KMS-11 (cell line): Measurements from ENCODE around the gene TIMP4.

ENCODE experiments used
- H2AFZ ChIP-seq: fragments of 200-600 bp; sonication (generic); 2 replicates; pipeline ENCODE4 v1.6.1; 2016; ENCODE audit warnings: antibody characterized with exemption, mixed run types, low read depth
- H3K27ac ChIP-seq: fragments of 200-600 bp; sonication (generic); 2 replicates; pipeline ENCODE4 v1.6.1; 2016; ENCODE audit warnings: mild to moderate bottlenecking, mixed run types
- H3K27me3 ChIP-seq: fragments of 200-600 bp; sonication (generic); 2 replicates; pipeline ENCODE4 v1.6.1; 2017; ENCODE audit warnings: mild to moderate bottlenecking, low read depth, mixed run types, moderate library complexity; ENCODE audit not compliant: insufficient read depth
- H3K36me3 ChIP-seq: fragments of 200-600 bp; sonication (generic); 2 replicates; pipeline ENCODE4 v1.6.1; 2017; ENCODE audit warnings: mild to moderate bottlenecking, mixed run types; ENCODE audit not compliant: insufficient read depth
- H3K4me1 ChIP-seq: fragments of 200-600 bp; sonication (generic); 2 replicates; pipeline ENCODE4 v1.6.1; 2016; ENCODE audit warnings: mild to moderate bottlenecking, low read depth, mixed run types; ENCODE audit not compliant: poor library complexity, severe bottlenecking
- H3K4me2 ChIP-seq: fragments of 200-600 bp; sonication (generic); 2 replicates; pipeline ENCODE4 v1.7.0; 2016; ENCODE audit warnings: mild to moderate bottlenecking, mixed run types
- H3K4me3 ChIP-seq: fragments of 200-600 bp; sonication (generic); IDR thresholded peaks from 2 replicates; pipeline ENCODE4 v1.6.1; 2017; ENCODE audit warnings: low read depth, low read length, mixed read lengths; ENCODE audit not compliant: insufficient read depth
- H3K79me2 ChIP-seq: fragments of 200-600 bp; sonication (generic); 2 replicates; pipeline ENCODE4 v1.6.1; 2016; ENCODE audit warnings: low read depth, mixed run types; ENCODE audit not compliant: insufficient read depth
- H3K9ac ChIP-seq: fragments of 200-600 bp; sonication (generic); 2 replicates; pipeline ENCODE4 v1.6.1; 2016; ENCODE audit warnings: mild to moderate bottlenecking, mixed run types
- H4K20me1 ChIP-seq: fragments of 200-600 bp; sonication (generic); 2 replicates; pipeline ENCODE4 v1.6.1; 2016; ENCODE audit warnings: mild to moderate bottlenecking, mixed run types; ENCODE audit not compliant: insufficient read depth
- CTCF ChIP-seq: fragments of 200-600 bp; sonication (generic); conservative IDR thresholded peaks from 2 replicates; pipeline ENCODE4 v1.6.1; 2017; ENCODE audit warnings: low read depth, mild to moderate bottlenecking, antibody characterized with exemption, low read length, moderate library complexity, mixed read lengths

TIMP4 gene

GRCh38 chr3:12170207-12170606, 11.5 kb upstream of the TIMP4 start:
- H3K4me2 ChIP-seq: no peak overlapping the region
- H3K36me3 ChIP-seq: no peaks in the 10 kb centered on the region
- H3K4me1 ChIP-seq: no peaks in the 10 kb centered on the region
- H4K20me1 ChIP-seq: no peaks in the 10 kb centered on the region
- H3K4me3 ChIP-seq: no peak overlapping the region
- H3K27me3 ChIP-seq: no peaks in the 10 kb centered on the region
- H3K79me2 ChIP-seq: no peaks in the 10 kb centered on the region
- no peak overlapping the region for H2AFZ ChIP-seq
- TF ChIP-seq CTCF: no peak
- H3K27ac ChIP-seq: no peak overlapping the region
- H3K9ac ChIP-seq: no peak overlapping the region

- Histone ChIP-seq H3K4me1 (no peaks in the 10 kb centered on the region), H3K4me3 (no peak overlapping the region), H4K20me1 (no peaks in the 10 kb centered on the region), H3K36me3 (no peaks in the 10 kb centered on the region), H3K79me2 (no peaks in the 10 kb centered on the region), H2AFZ (no peak overlapping the region), H3K27ac (no peak overlapping the region), H3K27me3 (no peaks in the 10 kb centered on the region), H3K9ac (no peak overlapping the region), H3K4me2 (no peak overlapping the region)
- TF ChIP-seq CTCF: no peak
Measured at GRCh38 chr3:12165909-12166308, 7.2 kb upstream of the TIMP4 start.

GRCh38 chr3:12159227-12159601, 502 bp upstream of the TIMP4 start:
- no peak overlapping the region for H3K4me3 ChIP-seq
- no peaks in the 10 kb centered on the region for H3K36me3 ChIP-seq
- H3K27ac ChIP-seq: no peak overlapping the region
- H3K4me1 ChIP-seq: no peaks in the 10 kb centered on the region
- no peaks in the 10 kb centered on the region for H4K20me1 ChIP-seq
- no peaks in the 10 kb centered on the region for H3K79me2 ChIP-seq
- H3K27me3 ChIP-seq: no peaks in the 10 kb centered on the region
- no peak overlapping the region for H3K9ac ChIP-seq
- TF ChIP-seq CTCF: no peak
- no peak overlapping the region for H2AFZ ChIP-seq
- no peak overlapping the region for H3K4me2 ChIP-seq

GRCh38 chr3:12157026-12157425, 1.7 kb downstream of the TIMP4 start:
- Histone ChIP-seq H3K36me3 (no peaks in the 10 kb centered on the region), H3K9ac (no peak overlapping the region), H3K4me2 (no peak overlapping the region), H2AFZ (no peak overlapping the region), H3K27ac (no peak overlapping the region), H3K27me3 (no peaks in the 10 kb centered on the region), H3K79me2 (no peaks in the 10 kb centered on the region), H3K4me1 (no peaks in the 10 kb centered on the region), H3K4me3 (no peak overlapping the region), H4K20me1 (no peaks in the 10 kb centered on the region)
- TF ChIP-seq CTCF: no peak

- Histone ChIP-seq H3K4me1 (no peaks in the 10 kb centered on the region), H3K79me2 (no peaks in the 10 kb centered on the region), H3K9ac (no peak overlapping the region), H2AFZ (no peak overlapping the region), H3K4me3 (no peak overlapping the region), H3K27ac (no peak overlapping the region), H3K36me3 (no peaks in the 10 kb centered on the region), H3K4me2 (no peak overlapping the region), H3K27me3 (no peaks in the 10 kb centered on the region), H4K20me1 (no peaks in the 10 kb centered on the region)
- TF ChIP-seq CTCF: no peak
Measured at GRCh38 chr3:12155828-12156227, 2.9 kb downstream of the TIMP4 start.
